ENCODE data around the gene CASR.

The CASR gene

GRCh38 chr3:122215592-122216298 is 32.3 kb downstream of the CASR start:
- no peak for DNase-seq (ENCODE audit: low read depth in 2 of 2)

- no peak for DNase-seq (ENCODE audit: low read depth in 2 of 2)
These were observed 34.4 kb downstream of the CASR start for GRCh38 chr3:122217901-122218300.

- DNase-seq (ENCODE audit: low read depth in 2 of 2) = no peak
These were observed 35.9 kb downstream of the CASR start for GRCh38 chr3:122219242-122219872.

- no peak for DNase-seq (ENCODE audit: low read depth in 2 of 2)
These were observed 43.7 kb downstream of the CASR start for GRCh38 chr3:122227036-122227781.

- DNase-seq (ENCODE audit: low read depth in 2 of 2) = no peak
These were observed 46.7 kb downstream of the CASR start for GRCh38 chr3:122230174-122230573.

- no peak for DNase-seq (ENCODE audit: low read depth in 2 of 2)
These were observed 48.1 kb downstream of the CASR start for GRCh38 chr3:122231465-122232157.

- DNase-seq (ENCODE audit: low read depth in 2 of 2) = no peak
These were observed 49.0 kb downstream of the CASR start for GRCh38 chr3:122232485-122232884.

GRCh38 chr3:122233101-122233952 is 49.9 kb downstream of the CASR start:
- DNase-seq (ENCODE audit: low read depth in 2 of 2) = no peak

- no peak for DNase-seq (ENCODE audit: low read depth in 2 of 2)
These were observed 50.6 kb downstream of the CASR start for GRCh38 chr3:122234117-122234516.

GRCh38 chr3:122235147-122235546 is 51.7 kb downstream of the CASR start:
- DNase-seq (ENCODE audit: low read depth in 2 of 2) = no peak

GRCh38 chr3:122239112-122239511 is 55.6 kb downstream of the CASR start:
- no peak for DNase-seq (ENCODE audit: low read depth in 2 of 2)

- DNase-seq (ENCODE audit: low read depth in 2 of 2) = no peak
These were observed 62.2 kb downstream of the CASR start for GRCh38 chr3:122245513-122246174.

- DNase-seq (ENCODE audit: low read depth in 2 of 2) = no peak
These were observed 62.7 kb downstream of the CASR start for GRCh38 chr3:122246199-122246598.

GRCh38 chr3:122247087-122247824 is 63.8 kb downstream of the CASR start:
- no peak for DNase-seq (ENCODE audit: low read depth in 2 of 2)

GRCh38 chr3:122247825-122248185 is 64.3 kb downstream of the CASR start:
- DNase-seq (ENCODE audit: low read depth in 2 of 2) = peak; percentile 15 to 26

- DNase-seq (ENCODE audit: low read depth in 2 of 2) = no peak
These were observed 68.0 kb downstream of the CASR start for GRCh38 chr3:122251428-122251827.

- no peak for DNase-seq (ENCODE audit: low read depth in 2 of 2)
These were observed 70.1 kb downstream of the CASR start for GRCh38 chr3:122253581-122253980.

- DNase-seq (ENCODE audit: low read depth in 2 of 2) = no peak
These were observed 72.4 kb downstream of the CASR start for GRCh38 chr3:122255757-122256439.

- no peak for DNase-seq (ENCODE audit: low read depth in 2 of 2)
These were observed 74.3 kb downstream of the CASR start for GRCh38 chr3:122257644-122258364.

Data from fibroblast of skin of left biceps (primary cell).